ENCODE results near the gene AEBP2.
"Not testable (repeated sequence)": the region's sequence is repeated elsewhere in the genome, so short reads cannot be mapped to it uniquely, and the experiment has no call there.

AEBP2 gene

GRCh38 chr12:19439059-19440018 lies at the start of gene AEBP2:
TSS of gene AEBP2 (plus strand) at chr12:19439492. CDS start at chr12:19439700, 208 bp downstream.
- in situ Hi-C loops (cut with MboI; ENCODE audit: low sequenced_read_pairs): no loop called here

- in situ Hi-C loops (cut with MboI; ENCODE audit: low sequenced_read_pairs): no loop called here
Observed at GRCh38 chr12:19390051-19390598, 49.2 kb upstream of the AEBP2 start.

GRCh38 chr12:19392644-19393043 lies 46.6 kb upstream of the AEBP2 start:
- in situ Hi-C loops (cut with MboI; ENCODE audit: low sequenced_read_pairs): not testable (repeated sequence)

GRCh38 chr12:19394385-19394784 lies 44.9 kb upstream of the AEBP2 start:
- in situ Hi-C loops (cut with MboI; ENCODE audit: low sequenced_read_pairs): no loop called here

- in situ Hi-C loops (cut with MboI; ENCODE audit: low sequenced_read_pairs): no loop called here
Observed at GRCh38 chr12:19397534-19397933, 41.8 kb upstream of the AEBP2 start.

- in situ Hi-C loops (cut with MboI; ENCODE audit: low sequenced_read_pairs): no loop called here
Observed at GRCh38 chr12:19398376-19399363, 40.6 kb upstream of the AEBP2 start.

GRCh38 chr12:19400649-19401285 lies 38.5 kb upstream of the AEBP2 start:
- in situ Hi-C loops (cut with MboI; ENCODE audit: low sequenced_read_pairs): not testable (repeated sequence)

- in situ Hi-C loops (cut with MboI; ENCODE audit: low sequenced_read_pairs): no loop called here
Observed at GRCh38 chr12:19402211-19402610, 37.1 kb upstream of the AEBP2 start.

GRCh38 chr12:19402743-19403431 lies 36.4 kb upstream of the AEBP2 start:
- in situ Hi-C loops (cut with MboI; ENCODE audit: low sequenced_read_pairs): no loop called here

GRCh38 chr12:19404242-19404880 lies 34.9 kb upstream of the AEBP2 start:
- in situ Hi-C loops (cut with MboI; ENCODE audit: low sequenced_read_pairs): no loop called here

- in situ Hi-C loops (cut with MboI; ENCODE audit: low sequenced_read_pairs): no loop called here
Observed at GRCh38 chr12:19409376-19409775, 29.9 kb upstream of the AEBP2 start.

GRCh38 chr12:19410211-19410610 lies 29.1 kb upstream of the AEBP2 start:
- in situ Hi-C loops (cut with MboI; ENCODE audit: low sequenced_read_pairs): no loop called here

GRCh38 chr12:19410629-19411185 lies 28.6 kb upstream of the AEBP2 start:
- in situ Hi-C loops (cut with MboI; ENCODE audit: low sequenced_read_pairs): no loop called here

GRCh38 chr12:19411234-19412204 lies 27.8 kb upstream of the AEBP2 start:
- in situ Hi-C loops (cut with MboI; ENCODE audit: low sequenced_read_pairs): no loop called here

GRCh38 chr12:19412844-19413243 lies 26.4 kb upstream of the AEBP2 start:
- in situ Hi-C loops (cut with MboI; ENCODE audit: low sequenced_read_pairs): no loop called here

- in situ Hi-C loops (cut with MboI; ENCODE audit: low sequenced_read_pairs): not testable (repeated sequence)
Observed at GRCh38 chr12:19413582-19413981, 25.7 kb upstream of the AEBP2 start.

GRCh38 chr12:19415563-19415962 lies 23.7 kb upstream of the AEBP2 start:
- in situ Hi-C loops (cut with MboI; ENCODE audit: low sequenced_read_pairs): no loop called here

- in situ Hi-C loops (cut with MboI; ENCODE audit: low sequenced_read_pairs): no loop called here
Observed at GRCh38 chr12:19419086-19419485, 20.2 kb upstream of the AEBP2 start.

Measured in HL-60/S4 treated with retinoic acid at 250 ng/mL for 4 days and 3 days (cell line).